HCT116 (cell line): ENCODE data around the gene GABRP. TPM values are rescaled to one million over a fixed set of nuclear protein-coding genes. Genes with fewer than 3 reads are reported as not detected.

ENCODE experiments used
- ATAC-seq: fragments of 200-7000 bp; cut with Tn5 transposase; 2 replicates; pipeline ENCODE4 v1.9.1; 2020; ENCODE audit warnings: mild to moderate bottlenecking, moderate library complexity
- BruUV-seq: library from RNA; stranded (reverse); fragments of 400-500 nt; replicated peaks from 2 replicates; lab custom pipeline; 2021; lab: Mats Ljungman, UMichigan
- CTCF ChIA-PET: fragments of 300-600 bp; sonication (Branson Sonifier 250); formaldehyde crosslinking; loops from one replicate; lab custom pipeline; 2021; ENCODE audit warnings: antibody characterized with exemption; lab: Charles Lee
- POLR2A ChIA-PET: fragments of 300-600, 350-600 bp; sonication (Branson Sonifier 250); formaldehyde crosslinking; loops from one replicate; lab custom pipeline; 2021; ENCODE audit warnings: antibody characterized with exemption; lab: Charles Lee
- RAD21 ChIA-PET, 2 experiments: fragments of 300-600 bp; sonication (Branson Sonifier 250); formaldehyde crosslinking; loops; one replicate each; lab custom pipeline; 2023; ENCODE audit warnings: low total read pairs in 2 of 2; ENCODE audit not compliant: uncharacterized antibody in 2 of 2, unreplicated experiment in 2 of 2, low non-redundant PET in 1 of 2; lab: Charles Lee
- DNase-seq: peaks from one replicate; pipeline ENCODE4 v3.0.0-alpha.2; 2010; ENCODE audit warnings: low read depth, low spot score
- H2AFZ ChIP-seq: fragments of 200-600 bp; shearing (Covaris generic), sonication (generic); 2 replicates; pipeline ENCODE4 v1.6.1; 2017; ENCODE audit warnings: low read depth, mixed run types, mixed read lengths, antibody characterized with exemption, low read length; ENCODE audit not compliant: poor library complexity, severe bottlenecking
- H3K27ac ChIP-seq: 2 replicates; pipeline ENCODE4 v1.5.1; 2012; ENCODE audit warnings: low read depth, low read length
- H3K27me3 ChIP-seq: fragments of 200-600 bp; sonication (generic); 2 replicates; pipeline ENCODE4 v1.6.1; 2016; ENCODE audit warnings: mixed run types, low read length, mixed read lengths; ENCODE audit not compliant: insufficient read depth
- H3K36me3 ChIP-seq, 2 experiments: fragments of 200-500 bp in 1 of 2; fragments of 200-600 bp in 1 of 2; sonication (Bioruptor generic) in 1 of 2; sonication (generic) in 1 of 2; 2 replicates each; pipeline versions ENCODE4 v1.5.1 to v1.6.1; 2014 to 2016; ENCODE audit warnings: low read length in 2 of 2, inconsistent platforms in 1 of 2, mixed read lengths in 1 of 2, mixed run types in 1 of 2; ENCODE audit not compliant: insufficient read depth in 2 of 2, control insufficient read depth in 1 of 2
- H3K4me1 ChIP-seq, 2 experiments: fragments of 200-600 bp in 1 of 2; sonication (generic) in 1 of 2; 2 replicates each; pipeline versions ENCODE4 v1.5.1 to v1.6.1; 2012 to 2017; ENCODE audit warnings: low read length in 2 of 2, inconsistent platforms in 1 of 2, mild to moderate bottlenecking in 1 of 2, mixed read lengths in 1 of 2, mixed run types in 1 of 2, moderate library complexity in 1 of 2; ENCODE audit not compliant: insufficient read depth in 2 of 2, control insufficient read depth in 1 of 2
- H3K4me2 ChIP-seq: fragments of 200-600 bp; sonication (generic); 2 replicates; pipeline ENCODE4 v1.6.1; 2017; ENCODE audit warnings: mixed run types, low read length, mixed read lengths
- H3K4me3 ChIP-seq, 2 experiments: fragments of 200-600 bp in 1 of 2; sonication (generic) in 1 of 2; replicated peaks in 1 of 2; 2 replicates each; pipeline ENCODE4 v1.5.1; 2011 to 2016; ENCODE audit warnings: low read length in 2 of 2, control low read depth in 1 of 2, low read depth in 1 of 2, mild to moderate bottlenecking in 1 of 2, mixed read lengths in 1 of 2, mixed run types in 1 of 2
- H3K79me2 ChIP-seq: fragments of 200-600 bp; sonication (generic); 2 replicates; pipeline ENCODE4 v1.6.1; 2017; ENCODE audit warnings: mild to moderate bottlenecking, mixed run types, low read length, moderate library complexity, mixed read lengths; ENCODE audit not compliant: insufficient read depth
- H3K9ac ChIP-seq: fragments of 200-600 bp; sonication (generic); 2 replicates; pipeline ENCODE4 v1.6.1; 2016; ENCODE audit warnings: low read length, mixed read lengths
- H3K9me2 ChIP-seq: fragments of 200-600 bp; sonication (generic), shearing (Covaris generic); 2 replicates; pipeline ENCODE4 v1.6.1; 2017; ENCODE audit warnings: mixed run types, mild to moderate bottlenecking, moderate library complexity; ENCODE audit not compliant: insufficient read depth
- H3K9me3 ChIP-seq, 2 experiments: fragments of 200-500 bp in 1 of 2; fragments of 200-600 bp in 1 of 2; sonication (Bioruptor generic) in 1 of 2; sonication (generic) in 1 of 2; 2 replicates each; pipeline ENCODE4 v1.6.1; 2014 to 2017; ENCODE audit warnings: low read length in 2 of 2, mixed read lengths in 2 of 2, inconsistent platforms in 1 of 2, low read depth in 1 of 2, mild to moderate bottlenecking in 1 of 2, mixed run types in 1 of 2, moderate library complexity in 1 of 2; ENCODE audit not compliant: control insufficient read depth in 1 of 2, insufficient read depth in 1 of 2
- H4K20me1 ChIP-seq: fragments of 200-600 bp; sonication (generic), shearing (Covaris generic); 2 replicates; pipeline ENCODE4 v1.6.1; 2017; ENCODE audit warnings: mixed run types, mild to moderate bottlenecking, moderate library complexity; ENCODE audit not compliant: insufficient read depth
- CBX3 ChIP-seq: IDR thresholded peaks from 2 replicates; pipeline ENCODE4 v1.6.1; 2012; ENCODE audit warnings: low read depth
- JUND ChIP-seq: IDR thresholded peaks from 2 replicates; pipeline ENCODE4 v1.6.1; 2012
- RAD21 ChIP-seq: IDR thresholded peaks from 2 replicates; pipeline ENCODE4 v1.6.1; 2012; ENCODE audit warnings: low read depth, mild to moderate bottlenecking
- SIN3A ChIP-seq: IDR thresholded peaks from 2 replicates; pipeline ENCODE4 v1.6.1; 2012; ENCODE audit warnings: low read depth
- SP1 ChIP-seq: IDR thresholded peaks from 2 replicates; pipeline ENCODE4 v1.6.1; 2012; ENCODE audit warnings: low read depth
- TCF7L2 ChIP-seq: IDR thresholded peaks from 2 replicates; pipeline ENCODE4 v1.7.0; 2011; ENCODE audit warnings: borderline replicate concordance, inconsistent platforms; ENCODE audit not compliant: insufficient read depth, insufficient read length; ENCODE audit errors: extremely low read depth
- YY1 ChIP-seq: IDR thresholded peaks from 2 replicates; pipeline ENCODE4 v1.6.1; 2011; ENCODE audit warnings: low read length, low read depth, moderate library complexity, mild to moderate bottlenecking; ENCODE audit not compliant: insufficient replicate concordance; ENCODE audit errors: extremely low read depth
- intact Hi-C: fragments of 100-400 bp; cut with micrococcal nuclease; formaldehyde crosslinking; loops from 2 replicates; pipeline ENCODE4 v1.10.0; 2022
- total RNA-seq: library from RNA; stranded (reverse); gene quantifications from one replicate; pipeline ENCODE4 v1.2.1, GENCODE V29; 2021; ENCODE audit not compliant: unreplicated experiment
- TF ChIP-seq, protein P1 (sequence below): IDR thresholded peaks from 2 replicates; pipeline ENCODE4 v1.6.1; 2012
- TF ChIP-seq, protein P2 (sequence below), 3 experiments: fragments of 200-600 bp in 1 of 3; sonication (generic) in 1 of 3; IDR thresholded peaks in 2 of 3; conservative IDR thresholded peaks in 1 of 3; 2 replicates each; pipeline ENCODE4 v1.5.1; 2012 to 2017; ENCODE audit warnings: low read depth in 2 of 3, low read length in 2 of 3, antibody characterized with exemption in 1 of 3, borderline replicate concordance in 1 of 3, control low read depth in 1 of 3, mild to moderate bottlenecking in 1 of 3, mixed read lengths in 1 of 3, mixed run types in 1 of 3, moderate library complexity in 1 of 3; ENCODE audit not compliant: insufficient read depth in 1 of 3

The GABRP gene
- total RNA-seq, 1 experiment from 2014 or later, result not detected

- POLR2A ChIA-PET, result no interaction called here
- CTCF ChIA-PET, result no interaction called here
Measured at GRCh38 chr5:170771496-170771895, 12.0 kb upstream of the GABRP start.

DNA sequence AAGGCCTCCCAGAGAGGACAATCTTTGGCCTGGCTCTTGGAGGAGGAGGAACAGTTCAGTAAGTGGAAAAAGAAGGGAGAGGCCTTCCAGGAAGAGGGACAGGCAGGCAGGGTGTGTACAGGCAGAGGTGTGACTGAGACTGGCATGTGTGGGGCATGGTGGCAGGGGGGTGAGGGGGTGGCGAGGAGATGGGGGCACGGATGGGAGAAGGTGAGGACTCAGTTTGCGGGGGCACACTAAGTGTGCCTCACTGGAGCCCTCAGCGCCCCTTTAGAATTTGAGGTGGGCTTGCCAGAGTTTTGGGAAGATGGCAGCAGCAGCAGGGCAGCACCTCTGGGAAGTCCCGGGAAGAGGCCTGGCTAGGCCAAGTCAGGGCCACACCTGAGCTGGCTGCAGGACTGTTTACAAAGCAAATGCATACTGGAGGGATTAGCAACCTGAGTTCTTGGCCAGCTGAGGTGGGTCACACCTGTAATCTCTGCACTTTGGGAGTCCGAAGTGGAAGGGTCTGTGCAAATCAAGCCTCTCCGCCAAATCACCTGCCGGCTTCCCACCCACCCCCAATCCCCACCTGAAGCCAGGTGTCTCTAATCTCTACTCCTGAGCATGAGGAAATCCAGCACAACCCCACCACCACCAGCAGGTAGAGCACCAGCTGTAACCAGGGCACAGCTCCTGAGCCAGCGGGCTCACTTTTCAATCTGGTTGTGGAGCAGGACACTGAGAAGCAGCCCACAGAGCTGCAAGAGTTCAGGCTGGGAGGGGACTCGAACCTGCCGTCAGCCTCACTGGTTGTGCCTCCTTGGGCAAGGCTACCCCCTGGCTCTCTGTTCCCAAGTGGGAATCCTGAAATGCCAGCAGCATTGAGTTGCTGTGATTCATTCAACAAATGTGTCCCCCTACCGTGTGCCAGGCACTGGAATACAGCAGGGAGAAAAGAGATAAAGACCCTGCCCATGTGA is 10.2 kb upstream of the GABRP start:
- intact Hi-C loops, result no loop called here
- ATAC-seq, result no peak
- Histone ChIP-seq H3K36me3 (no peaks in the 10 kb centered on the region), H3K79me2 (no peaks in the 10 kb centered on the region), H3K9me3 (no peaks in the 10 kb centered on the region), H3K9ac (no peak overlapping the region), H3K27ac (no peak overlapping the region), H3K4me2 (no peak overlapping the region), H3K4me1 (no peaks in the 10 kb centered on the region), H2AFZ (no peak overlapping the region), H3K4me3 (no peak overlapping the region), H4K20me1 (no peaks in the 10 kb centered on the region), H3K27me3 (no peaks in the 10 kb centered on the region), H3K9me2 (no peaks in the 10 kb centered on the region)
- DNase-seq, result no peak
- ChIA-PET POLR2A (no interaction called here), RAD21 (no interaction called here), CTCF (interaction anchor here (1.3 kb wide), 1 partner anchor 18 kb away, joined by 5 read pairs; no protein-coding TSS in a partner anchor)
- BruUV-seq, result no TSS peak
- TF ChIP-seq SP1 (no peak), RAD21 (no peak), CBX3 (no peak), TCF7L2 (no peak), YY1 (no peak), JUND (no peak), SIN3A (no peak)
- TF ChIP-seq, protein P1, sequence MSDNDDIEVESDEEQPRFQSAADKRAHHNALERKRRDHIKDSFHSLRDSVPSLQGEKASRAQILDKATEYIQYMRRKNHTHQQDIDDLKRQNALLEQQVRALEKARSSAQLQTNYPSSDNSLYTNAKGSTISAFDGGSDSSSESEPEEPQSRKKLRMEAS, result no peak
- TF ChIP-seq, protein P2, sequence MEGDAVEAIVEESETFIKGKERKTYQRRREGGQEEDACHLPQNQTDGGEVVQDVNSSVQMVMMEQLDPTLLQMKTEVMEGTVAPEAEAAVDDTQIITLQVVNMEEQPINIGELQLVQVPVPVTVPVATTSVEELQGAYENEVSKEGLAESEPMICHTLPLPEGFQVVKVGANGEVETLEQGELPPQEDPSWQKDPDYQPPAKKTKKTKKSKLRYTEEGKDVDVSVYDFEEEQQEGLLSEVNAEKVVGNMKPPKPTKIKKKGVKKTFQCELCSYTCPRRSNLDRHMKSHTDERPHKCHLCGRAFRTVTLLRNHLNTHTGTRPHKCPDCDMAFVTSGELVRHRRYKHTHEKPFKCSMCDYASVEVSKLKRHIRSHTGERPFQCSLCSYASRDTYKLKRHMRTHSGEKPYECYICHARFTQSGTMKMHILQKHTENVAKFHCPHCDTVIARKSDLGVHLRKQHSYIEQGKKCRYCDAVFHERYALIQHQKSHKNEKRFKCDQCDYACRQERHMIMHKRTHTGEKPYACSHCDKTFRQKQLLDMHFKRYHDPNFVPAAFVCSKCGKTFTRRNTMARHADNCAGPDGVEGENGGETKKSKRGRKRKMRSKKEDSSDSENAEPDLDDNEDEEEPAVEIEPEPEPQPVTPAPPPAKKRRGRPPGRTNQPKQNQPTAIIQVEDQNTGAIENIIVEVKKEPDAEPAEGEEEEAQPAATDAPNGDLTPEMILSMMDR (IDR thresholded peaks at IDR 0.05 in 2 of 3, conservative IDR thresholded peaks at IDR 0.05 in 1 of 3; ENCODE audit: borderline replicate concordance in 1 of 3, insufficient read depth in 1 of 3, low read depth in 2 of 3, low read length in 2 of 3), result no peak

More at GRCh38 chr5:170771496-170771895, 12.0 kb upstream of the GABRP start:
- H3K36me3 ChIP-seq, result no peaks in the 10 kb centered on the region
- DNase-seq (no peak), ATAC-seq (no peak)
- TF ChIP-seq, protein P2 (IDR thresholded peaks at IDR 0.05 in 2 of 3, conservative IDR thresholded peaks at IDR 0.05 in 1 of 3; ENCODE audit: borderline replicate concordance in 1 of 3, insufficient read depth in 1 of 3, low read depth in 2 of 3, low read length in 2 of 3), result no peak
- H3K4me1 ChIP-seq, result no peaks in the 10 kb centered on the region
- H3K9me2 ChIP-seq, result no peaks in the 10 kb centered on the region
- no peaks in the 10 kb centered on the region for H3K27me3 ChIP-seq
- no peak overlapping the region for H3K4me2 ChIP-seq
- H3K79me2 ChIP-seq, result no peaks in the 10 kb centered on the region
- H3K27ac ChIP-seq, result no peak overlapping the region
- H3K9me3 ChIP-seq, result no peaks in the 10 kb centered on the region
- no peaks in the 10 kb centered on the region for H4K20me1 ChIP-seq
- no peak overlapping the region for H3K4me3 ChIP-seq
- BruUV-seq, result no TSS peak
- H2AFZ ChIP-seq, result no peak overlapping the region
- RAD21 ChIA-PET, result no interaction called here
- intact Hi-C loops, result no loop called here
- H3K9ac ChIP-seq, result no peak overlapping the region
